SK-N-SH (cell line): ENCODE measurements around the gene PNP. TPM values are rescaled to one million over a fixed set of nuclear protein-coding genes. Genes with fewer than 3 reads are reported as not detected.

Experiments
- CTCF ChIA-PET: fragments of 300-600, 350-600 bp; formaldehyde crosslinking; extraction: SDS; loops from one replicate; lab custom pipeline; 2021; lab: Yijun Ruan, JAX
- POLR2A ChIA-PET: fragments of 350-600 bp; sonication (Branson Sonifier 250); formaldehyde crosslinking; extraction: SDS; loops from one replicate; lab custom pipeline; 2020; ENCODE audit warnings: antibody characterized with exemption, inconsistent platforms; lab: Yijun Ruan, JAX
- DNase-seq: peaks from one replicate; pipeline ENCODE4 v3.0.0; 2012
- H2AFZ ChIP-seq: fragments of 200-600 bp; sonication (generic); 2 replicates; pipeline ENCODE4 v1.8.1; 2016; ENCODE audit warnings: antibody characterized with exemption, mild to moderate bottlenecking, low read depth
- H3F3A ChIP-seq: fragments of 200-600 bp; sonication (generic); replicated peaks from 2 replicates; pipeline ENCODE3; 2016; ENCODE audit warnings: antibody characterized with exemption, mild to moderate bottlenecking; ENCODE audit not compliant: insufficient read depth
- H3K27ac ChIP-seq, 2 experiments: fragments of 200-500 bp in 1 of 2; fragments of 200-600 bp in 1 of 2; sonication (Bioruptor generic) in 1 of 2; sonication (generic), shearing (Covaris generic) in 1 of 2; 2 replicates each; pipeline versions ENCODE4 v1.5.1 to v1.6.1; 2014 to 2016; ENCODE audit warnings: low read depth in 2 of 2, inconsistent platforms in 1 of 2, low read length in 1 of 2, mild to moderate bottlenecking in 1 of 2, mixed read lengths in 1 of 2
- H3K27me3 ChIP-seq: fragments of 200-600 bp; sonication (generic), shearing (Covaris generic); 2 replicates; pipeline ENCODE4 v1.6.1; 2016; ENCODE audit warnings: mixed run types; ENCODE audit not compliant: insufficient read depth
- H3K36me3 ChIP-seq, 2 experiments: fragments of 200-500 bp in 1 of 2; fragments of 200-600 bp in 1 of 2; sonication (Bioruptor generic) in 1 of 2; sonication (generic) in 1 of 2; replicated peaks in 1 of 2; 2 replicates each; pipeline versions ENCODE3 to v1.5.1; 2014 to 2016; ENCODE audit warnings: low read length in 1 of 2, mild to moderate bottlenecking in 1 of 2; ENCODE audit not compliant: insufficient read depth in 2 of 2, control insufficient read depth in 1 of 2
- H3K4me1 ChIP-seq, 2 experiments: fragments of 200-500 bp in 1 of 2; fragments of 200-600 bp in 1 of 2; sonication (Bioruptor generic) in 1 of 2; sonication (generic), shearing (Covaris generic) in 1 of 2; 2 replicates each; pipeline versions ENCODE4 v1.5.1 to v1.6.1; 2014 to 2016; ENCODE audit warnings: low read depth in 1 of 2, low read length in 1 of 2, mixed run types in 1 of 2; ENCODE audit not compliant: insufficient read depth in 2 of 2, control insufficient read depth in 1 of 2
- H3K4me2 ChIP-seq: fragments of 200-600 bp; sonication (generic), shearing (Covaris generic); 2 replicates; pipeline ENCODE4 v1.6.1; 2017; ENCODE audit warnings: mixed run types
- H3K4me3 ChIP-seq, 2 experiments: fragments of 200-500 bp in 1 of 2; fragments of 200-600 bp in 1 of 2; sonication (Bioruptor generic) in 1 of 2; sonication (generic), shearing (Covaris generic) in 1 of 2; 2 replicates each; pipeline versions ENCODE4 v1.5.1 to v1.8.1; 2014 to 2016; ENCODE audit warnings: low read depth in 2 of 2, inconsistent platforms in 1 of 2, low read length in 1 of 2, mild to moderate bottlenecking in 1 of 2, mixed read lengths in 1 of 2, moderate library complexity in 1 of 2
- H3K79me2 ChIP-seq: fragments of 200-600 bp; sonication (generic); 2 replicates; pipeline ENCODE4 v1.8.1; 2017; ENCODE audit warnings: mild to moderate bottlenecking; ENCODE audit not compliant: insufficient read depth
- H3K9ac ChIP-seq: fragments of 200-600 bp; sonication (generic); 2 replicates; pipeline ENCODE4 v1.6.1; 2017; ENCODE audit warnings: mixed run types
- H3K9me2 ChIP-seq: fragments of 200-600 bp; sonication (generic); 2 replicates; pipeline ENCODE4 v1.6.1; 2017; ENCODE audit warnings: mixed run types
- H3K9me3 ChIP-seq: fragments of 200-600 bp; sonication (generic); 2 replicates; pipeline ENCODE4 v1.6.1; 2017; ENCODE audit warnings: mixed run types, mild to moderate bottlenecking, moderate library complexity
- H4K20me1 ChIP-seq: fragments of 200-600 bp; sonication (generic); 2 replicates; pipeline ENCODE4 v1.6.1; 2017; ENCODE audit warnings: mild to moderate bottlenecking, mixed run types; ENCODE audit not compliant: insufficient read depth
- CHD2 ChIP-seq: fragments of 150-350 bp; IDR thresholded peaks from 2 replicates; pipeline ENCODE4 v1.6.1; 2018; ENCODE audit warnings: low read length; ENCODE audit not compliant: partially characterized antibody
- EP300 ChIP-seq, 2 experiments: IDR thresholded peaks; 2 replicates each; pipeline versions ENCODE4 v1.4.0 to v1.6.1; 2012; ENCODE audit warnings: borderline replicate concordance in 1 of 2, low read depth in 1 of 2, low read length in 1 of 2
- FOXJ3 ChIP-seq: sonication (generic); formaldehyde crosslinking; IDR thresholded peaks from 2 replicates; pipeline ENCODE4 v1.5.1; 2020; ENCODE audit warnings: mild to moderate bottlenecking, missing genetic modification reagents
- FOXM1 ChIP-seq: IDR thresholded peaks from 2 replicates; pipeline ENCODE4 v1.4.0; 2012; ENCODE audit warnings: low read depth, mild to moderate bottlenecking
- GABPA ChIP-seq: IDR thresholded peaks from 2 replicates; pipeline ENCODE4 v1.4.0; 2012; ENCODE audit warnings: low read depth, mild to moderate bottlenecking
- GATA2 ChIP-seq: sonication (generic); formaldehyde crosslinking; IDR thresholded peaks from 2 replicates; pipeline ENCODE4 v1.5.0; 2020; ENCODE audit warnings: mild to moderate bottlenecking, missing genetic modification reagents
- MEF2A ChIP-seq: IDR thresholded peaks from 2 replicates; pipeline ENCODE4 v1.4.0; 2012; ENCODE audit warnings: low read depth, borderline replicate concordance
- MXI1 ChIP-seq: IDR thresholded peaks from 2 replicates; pipeline ENCODE4 v1.6.1; 2012; ENCODE audit warnings: mild to moderate bottlenecking, low read depth, low read length, improper control_type of control experiment
- NFIC ChIP-seq: IDR thresholded peaks from 2 replicates; pipeline ENCODE4 v1.4.0; 2012; ENCODE audit warnings: borderline replicate concordance
- RAD21 ChIP-seq: IDR thresholded peaks from 2 replicates; pipeline ENCODE4 v1.6.1; 2012; ENCODE audit warnings: mild to moderate bottlenecking, low read length
- RXRA ChIP-seq: IDR thresholded peaks from 2 replicates; pipeline ENCODE4 v1.4.0; 2012; ENCODE audit warnings: low read depth, mild to moderate bottlenecking, borderline replicate concordance
- SMC3 ChIP-seq: IDR thresholded peaks from 2 replicates; pipeline ENCODE4 v1.6.1; 2012; ENCODE audit warnings: low read depth, low read length, improper control_type of control experiment
- TCF12 ChIP-seq: IDR thresholded peaks from 2 replicates; pipeline ENCODE4 v1.4.0; 2012
- WGBS: methylation state at CpG from one replicate; pipeline ENCODE4 v1.1.6; 2017; ENCODE audit warnings: low lambda C conversion rate; 5-methylcytosine and 5-hydroxymethylcytosine counted together
- polyA plus RNA-seq, 3 experiments: library from polyadenylated mRNA; depleted of rRNA; stranded (reverse); fragments of >200 nt; gene quantifications; 2 replicates each; pipeline ENCODE4 v1.2.3, GENCODE V29; 2012
- TF ChIP-seq, protein P1 (sequence below): fragments of 200-600 bp; sonication (generic); IDR thresholded peaks from 2 replicates; pipeline ENCODE4 v1.6.1; 2017; ENCODE audit warnings: antibody characterized with exemption, mild to moderate bottlenecking, moderate library complexity

Gene PNP
- polyA plus RNA-seq, 1 of the 3 experiments (the other 2 are of a cell fraction): 29.8 TPM

- Histone ChIP-seq H3F3A (peaks cover 3% of the 10 kb centered on the region), H3K4me1 (no peaks in the 10 kb centered on the region), H3K9me3 (no peaks in the 10 kb centered on the region), H3K36me3 (no peaks in the 10 kb centered on the region), H3K27ac (no peak overlapping the region), H3K9me2 (no peaks in the 10 kb centered on the region), H2AFZ (no peak overlapping the region), H3K9ac (no peak overlapping the region), H3K27me3 (peaks cover 12% of the 10 kb centered on the region; the same call in 1 of the 2 replicates), H3K4me2 (no peak overlapping the region), H4K20me1 (no peaks in the 10 kb centered on the region), H3K4me3 (no peak overlapping the region), H3K79me2 (no peaks in the 10 kb centered on the region)
- TF ChIP-seq, protein P1, sequence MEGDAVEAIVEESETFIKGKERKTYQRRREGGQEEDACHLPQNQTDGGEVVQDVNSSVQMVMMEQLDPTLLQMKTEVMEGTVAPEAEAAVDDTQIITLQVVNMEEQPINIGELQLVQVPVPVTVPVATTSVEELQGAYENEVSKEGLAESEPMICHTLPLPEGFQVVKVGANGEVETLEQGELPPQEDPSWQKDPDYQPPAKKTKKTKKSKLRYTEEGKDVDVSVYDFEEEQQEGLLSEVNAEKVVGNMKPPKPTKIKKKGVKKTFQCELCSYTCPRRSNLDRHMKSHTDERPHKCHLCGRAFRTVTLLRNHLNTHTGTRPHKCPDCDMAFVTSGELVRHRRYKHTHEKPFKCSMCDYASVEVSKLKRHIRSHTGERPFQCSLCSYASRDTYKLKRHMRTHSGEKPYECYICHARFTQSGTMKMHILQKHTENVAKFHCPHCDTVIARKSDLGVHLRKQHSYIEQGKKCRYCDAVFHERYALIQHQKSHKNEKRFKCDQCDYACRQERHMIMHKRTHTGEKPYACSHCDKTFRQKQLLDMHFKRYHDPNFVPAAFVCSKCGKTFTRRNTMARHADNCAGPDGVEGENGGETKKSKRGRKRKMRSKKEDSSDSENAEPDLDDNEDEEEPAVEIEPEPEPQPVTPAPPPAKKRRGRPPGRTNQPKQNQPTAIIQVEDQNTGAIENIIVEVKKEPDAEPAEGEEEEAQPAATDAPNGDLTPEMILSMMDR: no peak
- TF ChIP-seq CHD2 (no peak), GABPA (no peak), TCF12 (no peak), NFIC (no peak), FOXM1 (no peak), GATA2 (CRISPR knock-in tag) (no peak), RAD21 (no peak), RXRA (no peak), SMC3 (no peak), FOXJ3 (CRISPR knock-in tag) (no peak), MXI1 (no peak), EP300 (IDR thresholded peaks at IDR 0.05; ENCODE audit: borderline replicate concordance in 1 of 2, low read depth in 1 of 2, low read length in 1 of 2) (no peak)
- CTCF ChIA-PET: no interaction called here
- no peak for DNase-seq
- 50% methylated on average over 5 of the region's 5 CpGs for WGBS
- POLR2A ChIA-PET: no interaction called here
These were observed 30.7 kb downstream of the PNP start for GRCh38 chr14:20499881-20500280.

DNA sequence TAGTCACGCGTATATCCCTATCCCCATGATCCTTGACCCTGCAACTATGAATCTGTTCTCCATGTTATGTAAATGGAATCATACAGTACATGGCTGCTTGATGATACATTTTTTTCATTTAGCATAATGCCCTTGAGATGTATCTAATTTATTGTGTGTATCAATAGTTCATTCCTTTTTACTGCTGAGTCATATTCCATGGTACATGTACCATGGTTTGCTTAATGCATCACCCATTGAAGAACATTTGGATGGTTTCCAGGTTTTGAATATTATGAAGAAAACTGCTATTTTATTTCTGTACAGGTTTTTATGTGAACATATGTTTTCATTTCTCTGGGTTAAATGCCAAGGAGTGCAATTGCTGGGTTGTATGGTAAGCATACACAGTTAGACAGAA is 32.1 kb downstream of the PNP start:
- no peak for TF ChIP-seq RAD21
- TF ChIP-seq FOXM1: no peak
- TF ChIP-seq TCF12: no peak
- TF ChIP-seq MEF2A: no peak
- no peak for TF ChIP-seq GATA2 (CRISPR knock-in tag)
- H3K27me3 ChIP-seq: no peaks in the 10 kb centered on the region; the same call in 1 of the 2 replicates
- no peaks in the 10 kb centered on the region for H3K9me2 ChIP-seq
- H4K20me1 ChIP-seq: no peaks in the 10 kb centered on the region
- no peak for DNase-seq
- POLR2A ChIA-PET: no interaction called here
- H3F3A ChIP-seq: peaks cover 3% of the 10 kb centered on the region
- no peaks in the 10 kb centered on the region for H3K36me3 ChIP-seq
- 100% methylated on average over 2 of the region's 2 CpGs for WGBS
- H3K27ac ChIP-seq: no peak overlapping the region
- no peak overlapping the region for H2AFZ ChIP-seq
- H3K9me3 ChIP-seq: no peaks in the 10 kb centered on the region
- no peak overlapping the region for H3K9ac ChIP-seq
- H3K4me3 ChIP-seq: no peak overlapping the region
- CTCF ChIA-PET: no interaction called here
- H3K4me2 ChIP-seq: no peak overlapping the region
- H3K4me1 ChIP-seq: no peaks in the 10 kb centered on the region
- no peaks in the 10 kb centered on the region for H3K79me2 ChIP-seq
